ENCODE data around the gene ARMC9.

DNA sequence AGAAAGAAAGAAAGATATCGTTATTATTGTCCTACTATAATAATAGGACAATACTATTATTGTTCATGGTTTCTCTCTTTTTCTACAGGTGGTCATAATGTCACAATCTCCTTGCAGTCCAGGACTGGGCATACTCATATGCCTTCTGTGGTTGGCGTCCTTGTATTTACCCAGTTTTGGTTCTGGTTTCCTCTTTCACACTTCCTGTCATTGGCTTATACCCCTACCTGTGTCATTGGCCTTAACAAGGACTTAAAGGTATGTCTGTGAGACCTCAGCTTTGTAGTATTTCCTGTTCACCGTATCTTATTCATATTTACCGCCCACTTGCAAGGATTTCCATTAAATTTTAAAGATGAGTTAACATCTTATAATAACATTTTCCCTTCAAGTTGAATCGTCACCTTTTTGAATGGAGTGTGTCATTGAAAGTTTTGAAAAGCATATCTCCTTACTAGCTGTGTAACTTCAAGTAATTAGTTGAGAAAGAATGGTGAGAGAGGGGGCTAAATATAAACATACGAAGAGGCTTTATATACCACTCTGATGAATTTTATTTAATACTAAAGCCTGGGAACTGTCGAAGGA lies 37.1 kb upstream of the ARMC9 start:
- TF ChIP-seq ZNF274 (IDR thresholded peaks at IDR 0.05; ENCODE audit: low read length) (no peak), ZNF274 (tag by site-specific recombination; IDR thresholded peaks at IDR 0.05; ENCODE audit: borderline replicate concordance) (no peak), ZNF10 (tag by site-specific recombination; IDR thresholded peaks at IDR 0.05) (no peak), MEIS1 (CRISPR knock-in tag; IDR thresholded peaks at IDR 0.05; ENCODE audit: borderline replicate concordance) (no peak), ZNF416 (tag by site-specific recombination; IDR thresholded peaks at IDR 0.05) (no peak), CTCF (tag by site-specific recombination; IDR thresholded peaks at IDR 0.05) (no peak)
- TF ChIP-seq, protein P1, sequence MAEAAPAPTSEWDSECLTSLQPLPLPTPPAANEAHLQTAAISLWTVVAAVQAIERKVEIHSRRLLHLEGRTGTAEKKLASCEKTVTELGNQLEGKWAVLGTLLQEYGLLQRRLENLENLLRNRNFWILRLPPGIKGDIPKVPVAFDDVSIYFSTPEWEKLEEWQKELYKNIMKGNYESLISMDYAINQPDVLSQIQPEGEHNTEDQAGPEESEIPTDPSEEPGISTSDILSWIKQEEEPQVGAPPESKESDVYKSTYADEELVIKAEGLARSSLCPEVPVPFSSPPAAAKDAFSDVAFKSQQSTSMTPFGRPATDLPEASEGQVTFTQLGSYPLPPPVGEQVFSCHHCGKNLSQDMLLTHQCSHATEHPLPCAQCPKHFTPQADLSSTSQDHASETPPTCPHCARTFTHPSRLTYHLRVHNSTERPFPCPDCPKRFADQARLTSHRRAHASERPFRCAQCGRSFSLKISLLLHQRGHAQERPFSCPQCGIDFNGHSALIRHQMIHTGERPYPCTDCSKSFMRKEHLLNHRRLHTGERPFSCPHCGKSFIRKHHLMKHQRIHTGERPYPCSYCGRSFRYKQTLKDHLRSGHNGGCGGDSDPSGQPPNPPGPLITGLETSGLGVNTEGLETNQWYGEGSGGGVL (tag by site-specific recombination; IDR thresholded peaks at IDR 0.05) = no peak
- TF ChIP-seq, protein P2, sequence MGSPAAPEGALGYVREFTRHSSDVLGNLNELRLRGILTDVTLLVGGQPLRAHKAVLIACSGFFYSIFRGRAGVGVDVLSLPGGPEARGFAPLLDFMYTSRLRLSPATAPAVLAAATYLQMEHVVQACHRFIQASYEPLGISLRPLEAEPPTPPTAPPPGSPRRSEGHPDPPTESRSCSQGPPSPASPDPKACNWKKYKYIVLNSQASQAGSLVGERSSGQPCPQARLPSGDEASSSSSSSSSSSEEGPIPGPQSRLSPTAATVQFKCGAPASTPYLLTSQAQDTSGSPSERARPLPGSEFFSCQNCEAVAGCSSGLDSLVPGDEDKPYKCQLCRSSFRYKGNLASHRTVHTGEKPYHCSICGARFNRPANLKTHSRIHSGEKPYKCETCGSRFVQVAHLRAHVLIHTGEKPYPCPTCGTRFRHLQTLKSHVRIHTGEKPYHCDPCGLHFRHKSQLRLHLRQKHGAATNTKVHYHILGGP (tag by site-specific recombination; IDR thresholded peaks at IDR 0.05) = no peak
- TF ChIP-seq, protein P3, sequence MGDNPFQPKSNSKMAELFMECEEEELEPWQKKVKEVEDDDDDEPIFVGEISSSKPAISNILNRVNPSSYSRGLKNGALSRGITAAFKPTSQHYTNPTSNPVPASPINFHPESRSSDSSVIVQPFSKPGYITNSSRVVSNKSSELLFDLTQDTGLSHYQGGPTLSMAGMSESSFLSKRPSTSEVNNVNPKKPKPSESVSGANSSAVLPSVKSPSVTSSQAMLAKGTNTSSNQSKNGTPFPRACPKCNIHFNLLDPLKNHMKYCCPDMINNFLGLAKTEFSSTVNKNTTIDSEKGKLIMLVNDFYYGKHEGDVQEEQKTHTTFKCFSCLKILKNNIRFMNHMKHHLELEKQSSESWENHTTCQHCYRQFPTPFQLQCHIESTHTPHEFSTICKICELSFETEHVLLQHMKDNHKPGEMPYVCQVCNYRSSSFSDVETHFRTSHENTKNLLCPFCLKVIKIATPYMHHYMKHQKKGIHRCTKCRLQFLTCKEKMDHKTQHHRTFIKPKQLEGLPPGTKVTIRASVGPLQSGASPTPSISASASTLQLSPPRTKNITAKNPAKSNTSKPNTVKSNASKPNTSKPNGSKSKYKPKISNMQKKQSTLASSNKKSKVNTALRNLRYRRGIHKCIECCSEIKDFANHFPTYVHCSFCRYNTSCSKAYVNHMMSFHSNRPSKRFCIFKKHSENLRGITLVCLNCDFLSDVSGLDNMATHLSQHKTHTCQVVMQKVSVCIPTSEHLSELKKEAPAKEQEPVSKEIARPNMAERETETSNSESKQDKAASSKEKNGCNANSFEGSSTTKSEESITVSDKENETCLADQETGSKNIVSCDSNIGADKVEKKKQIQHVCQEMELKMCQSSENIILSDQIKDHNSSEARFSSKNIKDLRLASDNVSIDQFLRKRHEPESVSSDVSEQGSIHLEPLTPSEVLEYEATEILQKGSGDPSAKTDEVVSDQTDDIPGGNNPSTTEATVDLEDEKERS (tag by site-specific recombination; IDR thresholded peaks at IDR 0.05) = no peak
